Measurements from ENCODE around the gene CDSN. TPM values are rescaled to one million over a fixed set of nuclear protein-coding genes. Genes with fewer than 3 reads are reported as not detected.

The CDSN gene
- total RNA-seq, 1 donor from 2014 or later, result not detected

- DNase-seq (ENCODE audit: extremely low spot score, unreplicated experiment), result no peak
- Mint-ChIP-seq H3K27ac (no peak overlapping the region), H3K36me3 (no peaks in the 10 kb centered on the region), H3K9me3 (no peaks in the 10 kb centered on the region), H3K4me3 (no peak overlapping the region), H3K4me1 (ENCODE audit: unreplicated experiment) (peaks cover 6% of the 10 kb centered on the region), H3K27me3 (peaks cover 8% of the 10 kb centered on the region)
- no peak for TF ChIP-seq CTCF (conservative IDR thresholded peaks at IDR 0.05)
Measured at GRCh38 chr6:31092238-31092637, 28.0 kb downstream of the CDSN start.

- H3K9me3 Mint-ChIP-seq, result no peaks in the 10 kb centered on the region
- H3K27me3 Mint-ChIP-seq, result peaks cover 8% of the 10 kb centered on the region
- peaks cover 11% of the 10 kb centered on the region for H3K4me1 Mint-ChIP-seq (ENCODE audit: unreplicated experiment)
- no peak for DNase-seq (ENCODE audit: extremely low spot score, unreplicated experiment)
- H3K27ac Mint-ChIP-seq, result no peak overlapping the region
- no peaks in the 10 kb centered on the region for H3K36me3 Mint-ChIP-seq
- no peak for TF ChIP-seq CTCF (conservative IDR thresholded peaks at IDR 0.05)
- H3K4me3 Mint-ChIP-seq, result no peak overlapping the region
Measured at GRCh38 chr6:31091680-31092079, 28.6 kb downstream of the CDSN start.

GRCh38 chr6:31090973-31091364 lies 29.3 kb downstream of the CDSN start:
- no peaks in the 10 kb centered on the region for H3K36me3 Mint-ChIP-seq
- no peaks in the 10 kb centered on the region for H3K9me3 Mint-ChIP-seq
- TF ChIP-seq CTCF (conservative IDR thresholded peaks at IDR 0.05), result no peak
- H3K27ac Mint-ChIP-seq, result no peak overlapping the region
- H3K4me1 Mint-ChIP-seq (ENCODE audit: unreplicated experiment), result peaks cover 12% of the 10 kb centered on the region
- peaks cover 5% of the 10 kb centered on the region for H3K27me3 Mint-ChIP-seq
- H3K4me3 Mint-ChIP-seq, result no peak overlapping the region
- DNase-seq (ENCODE audit: extremely low spot score, unreplicated experiment), result no peak

GRCh38 chr6:31090275-31090972 lies 29.8 kb downstream of the CDSN start:
- H3K4me3 Mint-ChIP-seq, result no peak overlapping the region
- peaks cover 12% of the 10 kb centered on the region for H3K4me1 Mint-ChIP-seq (ENCODE audit: unreplicated experiment)
- no peaks in the 10 kb centered on the region for H3K9me3 Mint-ChIP-seq
- no peaks in the 10 kb centered on the region for H3K36me3 Mint-ChIP-seq
- no peak overlapping the region for H3K27ac Mint-ChIP-seq
- peaks cover 3% of the 10 kb centered on the region for H3K27me3 Mint-ChIP-seq
- TF ChIP-seq CTCF (conservative IDR thresholded peaks at IDR 0.05), result no peak
- no peak for DNase-seq (ENCODE audit: extremely low spot score, unreplicated experiment)

GRCh38 chr6:31087494-31088089 lies 32.7 kb downstream of the CDSN start:
- Mint-ChIP-seq H3K27me3 (no peaks in the 10 kb centered on the region), H3K4me1 (ENCODE audit: unreplicated experiment) (peaks cover 18% of the 10 kb centered on the region), H3K27ac (peak overlapping the region; percentile 18), H3K9me3 (no peaks in the 10 kb centered on the region), H3K4me3 (no peak overlapping the region), H3K36me3 (no peaks in the 10 kb centered on the region)
- peak; percentile 84 for DNase-seq (ENCODE audit: extremely low spot score, unreplicated experiment)
- peak; percentile 89 for TF ChIP-seq CTCF (conservative IDR thresholded peaks at IDR 0.05)
